GM18951 (cell line): ENCODE measurements around the gene AVEN.

Experiments
- POLR2A ChIP-seq: IDR thresholded peaks from 4 replicates; pipeline ENCODE4 v1.6.1; 2011; ENCODE audit warnings: mild to moderate bottlenecking; ENCODE audit not compliant: insufficient read length, insufficient read depth; ENCODE audit errors: extremely low read depth
- in situ Hi-C: fragments of 300-500 bp; cut with MboI; formaldehyde crosslinking; loops from one replicate; pipeline ENCODE4 v1.12.0; 2022; ENCODE audit warnings: low sequenced_read_pairs, mixed read lengths, inconsistent platforms; ENCODE audit not compliant: unreplicated experiment

Gene AVEN

DNA sequence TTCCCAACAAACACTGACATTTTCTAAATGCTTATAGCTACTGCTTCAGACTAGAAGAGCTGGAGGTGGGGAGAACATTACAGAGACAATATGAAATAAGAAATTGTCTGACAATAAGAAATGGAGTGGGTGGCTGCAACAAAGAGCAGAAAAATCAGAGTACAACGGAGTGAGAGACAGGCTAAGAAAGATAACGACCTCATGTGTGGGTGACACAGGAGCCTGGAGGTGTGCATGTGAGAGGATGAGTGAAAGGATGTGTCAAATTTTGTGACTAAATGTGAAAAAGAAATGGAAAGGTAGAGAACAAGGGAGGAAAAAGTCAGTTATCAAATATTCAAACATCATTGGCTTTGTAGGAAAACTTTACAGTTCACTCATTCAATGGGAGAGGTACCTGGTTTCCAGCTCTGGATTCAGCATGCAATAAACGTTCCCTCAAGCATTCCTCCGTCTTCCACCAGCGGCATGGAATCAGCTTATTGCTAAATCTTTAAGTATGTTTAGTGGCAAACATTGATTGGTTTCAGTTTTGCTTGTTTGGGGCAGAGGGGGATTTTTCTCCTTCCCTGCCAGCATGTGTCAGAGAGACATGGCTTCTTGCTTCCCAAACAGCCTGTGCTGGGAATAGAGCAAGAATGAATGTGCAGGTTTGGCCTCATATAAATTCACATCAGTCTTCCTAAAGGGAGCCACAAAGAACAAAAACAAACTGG, 174.5 kb downstream of the AVEN start:
- TF ChIP-seq POLR2A: no peak

DNA sequence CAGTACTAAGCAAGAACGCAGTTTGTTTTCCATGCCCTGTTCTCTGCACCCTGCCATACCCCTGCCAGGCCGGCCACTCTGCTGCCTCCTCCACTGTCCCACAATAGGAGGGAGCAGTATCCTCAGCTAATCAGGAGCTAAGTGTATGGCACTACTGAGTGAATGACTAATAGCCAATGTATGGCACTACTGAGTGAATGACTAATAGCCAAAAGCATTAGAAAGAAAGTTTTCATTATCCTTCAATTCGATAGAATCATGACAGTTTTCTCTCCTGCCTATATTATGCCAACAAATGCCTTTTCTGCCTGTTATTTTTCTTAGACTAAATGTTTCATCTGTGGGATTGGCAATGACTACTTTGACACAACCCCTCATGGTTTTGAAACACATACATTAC, 178.2 kb downstream of the AVEN start:
- in situ Hi-C loops: no loop called here
- no peak for TF ChIP-seq POLR2A

More for the DNA sequence above, 174.5 kb downstream of the AVEN start:
- in situ Hi-C loops: no loop called here

DNA sequence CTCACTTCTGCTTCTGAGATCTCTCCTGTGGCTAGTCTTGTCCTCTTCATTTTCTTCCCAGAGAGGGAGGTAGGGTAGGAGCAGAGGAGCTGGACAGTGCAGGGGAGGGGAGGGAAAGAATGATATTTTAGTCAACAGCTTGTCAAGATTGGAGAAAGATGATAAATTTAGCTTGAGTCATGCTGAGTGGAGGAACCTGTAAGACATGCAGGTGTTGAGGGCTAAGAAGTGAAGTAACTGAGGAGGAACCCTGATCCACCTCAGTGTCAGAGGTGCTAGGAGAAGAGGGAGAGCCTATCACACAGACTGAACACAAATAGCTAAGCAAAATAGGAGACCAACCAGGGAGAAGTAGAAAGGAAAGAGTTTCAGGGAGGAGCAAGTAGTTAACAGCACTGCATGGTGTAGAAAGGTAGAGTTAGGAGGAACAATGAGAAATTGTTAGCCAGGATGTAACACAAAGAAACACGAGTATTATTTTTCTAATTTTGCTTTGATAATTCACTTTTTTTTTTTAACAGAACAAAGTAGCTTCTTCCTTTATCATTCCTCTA, 178.9 kb downstream of the AVEN start:
- in situ Hi-C loops: no loop called here
- no peak for TF ChIP-seq POLR2A

DNA sequence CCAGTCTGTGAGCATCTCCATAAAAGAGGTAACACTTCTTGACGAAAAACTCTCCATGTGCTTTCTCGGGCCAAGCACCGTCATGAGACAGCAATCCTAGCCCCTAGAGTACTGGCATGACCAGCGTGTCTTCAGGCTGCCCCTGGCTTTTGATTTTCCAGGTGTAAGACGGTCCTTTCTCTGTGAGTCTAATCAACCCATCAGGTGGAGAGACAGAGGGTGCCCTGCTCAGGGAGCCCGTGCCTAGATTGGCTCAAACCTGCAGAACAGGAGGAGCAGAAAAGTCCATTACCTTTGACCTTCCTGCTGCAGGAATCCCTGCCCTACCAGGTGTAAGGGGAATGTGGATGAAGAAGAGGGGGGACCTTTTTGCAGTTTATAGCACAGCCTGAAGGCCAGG, 180.2 kb downstream of the AVEN start:
- no peak for TF ChIP-seq POLR2A
- in situ Hi-C loops: no loop called here

DNA sequence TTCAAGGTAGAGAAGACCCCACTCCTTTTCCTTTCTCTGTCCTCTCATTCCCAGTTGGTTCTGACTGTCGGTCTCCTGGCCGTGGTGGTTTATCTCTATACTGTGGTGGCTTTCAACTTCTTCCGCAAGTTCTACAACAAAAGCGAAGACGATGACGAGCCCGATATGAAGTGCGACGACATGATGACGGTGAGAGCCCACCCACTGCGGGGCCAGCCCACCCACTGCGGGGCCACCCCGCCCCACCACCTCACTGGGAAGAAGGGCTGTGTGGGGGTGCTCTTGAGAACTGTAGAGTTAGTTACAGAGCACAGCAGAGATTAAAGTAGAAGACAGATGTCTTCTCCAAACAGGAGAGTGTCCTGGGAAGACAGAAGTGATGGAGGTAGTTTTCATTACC, 181.3 kb downstream of the AVEN start:
- no peak for TF ChIP-seq POLR2A
- in situ Hi-C loops: no loop called here

DNA sequence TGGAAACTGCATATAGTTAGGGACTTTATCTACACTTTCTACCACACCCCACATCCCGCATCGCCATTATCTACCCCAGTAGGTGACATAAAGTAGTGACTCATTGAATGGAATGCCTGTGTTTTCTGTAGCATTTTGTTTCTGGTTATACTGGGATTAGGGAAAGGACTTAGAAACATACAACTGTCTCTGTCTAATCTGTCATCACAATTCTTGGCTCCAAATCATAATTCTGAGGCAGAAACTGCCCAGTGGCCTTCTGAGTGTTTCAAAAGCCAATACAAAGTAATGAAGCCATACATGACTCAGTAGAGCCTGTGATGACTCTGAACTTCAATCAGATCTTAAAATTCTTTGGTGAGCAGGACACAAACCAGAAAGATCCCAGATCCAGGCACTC, 186.4 kb downstream of the AVEN start:
- in situ Hi-C loops: no loop called here
- TF ChIP-seq POLR2A: no peak

DNA sequence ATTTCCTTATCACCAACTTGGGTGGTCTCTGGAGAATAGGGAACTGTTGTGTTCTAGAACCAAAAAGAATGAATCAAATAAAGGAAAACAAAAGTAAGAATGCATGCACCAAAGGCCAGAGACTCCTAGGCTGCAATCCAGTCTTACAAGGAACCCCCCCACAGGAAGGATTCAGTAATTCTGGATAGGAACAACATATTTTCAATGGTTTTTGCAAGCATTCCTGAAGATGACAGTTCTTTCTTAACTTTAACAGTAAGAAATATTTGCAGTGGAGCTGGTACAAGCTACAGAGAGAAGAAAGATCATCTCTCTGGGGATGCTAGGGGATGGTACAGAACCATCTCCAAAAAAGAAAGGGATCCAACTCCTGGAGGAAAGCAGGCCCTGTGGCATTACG, 186.9 kb downstream of the AVEN start:
- in situ Hi-C loops: no loop called here
- no peak for TF ChIP-seq POLR2A

DNA sequence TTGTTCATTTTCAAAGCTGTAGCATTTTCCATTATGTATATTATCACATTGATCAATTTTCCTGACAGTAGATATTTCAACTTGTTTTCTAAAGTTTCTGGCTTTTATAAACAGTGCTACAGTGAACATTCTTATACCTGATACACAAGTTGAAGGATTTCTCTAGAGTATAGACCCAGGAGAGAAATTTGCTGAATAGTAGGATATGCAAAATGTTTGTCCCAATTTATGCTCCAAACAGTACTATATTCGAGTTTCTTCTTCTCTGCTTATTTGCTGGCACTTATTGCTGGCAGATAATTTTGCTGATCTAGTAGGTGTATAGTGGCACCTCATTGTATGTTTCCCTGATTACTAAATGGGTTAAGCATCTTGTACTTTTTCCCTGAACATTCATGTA, 187.9 kb downstream of the AVEN start:
- TF ChIP-seq POLR2A: no peak
- in situ Hi-C loops: no loop called here

DNA sequence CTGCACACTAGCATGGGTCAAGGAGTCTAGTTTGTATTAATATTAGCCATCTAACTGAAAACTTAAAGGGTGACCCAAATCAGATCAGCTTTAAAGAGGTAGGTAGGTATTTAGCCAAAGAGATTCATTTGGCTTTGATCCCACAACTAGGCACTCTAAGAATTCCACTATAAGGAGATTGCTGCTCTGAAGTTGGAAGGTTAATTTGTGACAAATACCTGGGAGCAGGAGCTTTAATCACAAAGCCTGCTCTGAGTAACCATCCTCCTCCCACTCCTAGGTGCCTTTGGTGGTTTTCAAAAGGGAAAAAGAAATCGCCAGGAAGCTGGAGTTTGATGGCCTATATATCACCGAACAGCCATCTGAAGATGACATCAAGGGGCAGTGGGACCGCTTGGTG, 191.0 kb downstream of the AVEN start:
- in situ Hi-C loops: no loop called here
- TF ChIP-seq POLR2A: no peak

DNA sequence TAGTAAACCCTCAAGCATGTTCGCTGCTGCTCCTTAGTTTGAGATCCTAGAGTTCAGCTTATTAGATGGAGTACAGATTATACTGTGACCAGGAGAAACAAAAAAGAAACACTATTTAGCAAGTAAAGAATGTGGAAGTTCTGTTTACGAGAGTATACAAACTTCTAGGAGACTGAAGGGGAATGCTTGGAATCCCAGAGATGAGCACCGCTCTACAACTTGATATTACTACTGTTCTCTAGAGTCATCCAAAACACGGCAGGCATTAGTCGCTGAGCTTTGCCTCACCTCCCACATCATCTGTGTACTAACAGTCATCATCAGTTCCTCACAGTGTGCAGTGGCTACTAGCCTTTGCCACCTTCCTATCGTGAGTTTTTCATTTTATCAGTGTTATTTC, 192.1 kb downstream of the AVEN start:
- no peak for TF ChIP-seq POLR2A
- in situ Hi-C loops: no loop called here

DNA sequence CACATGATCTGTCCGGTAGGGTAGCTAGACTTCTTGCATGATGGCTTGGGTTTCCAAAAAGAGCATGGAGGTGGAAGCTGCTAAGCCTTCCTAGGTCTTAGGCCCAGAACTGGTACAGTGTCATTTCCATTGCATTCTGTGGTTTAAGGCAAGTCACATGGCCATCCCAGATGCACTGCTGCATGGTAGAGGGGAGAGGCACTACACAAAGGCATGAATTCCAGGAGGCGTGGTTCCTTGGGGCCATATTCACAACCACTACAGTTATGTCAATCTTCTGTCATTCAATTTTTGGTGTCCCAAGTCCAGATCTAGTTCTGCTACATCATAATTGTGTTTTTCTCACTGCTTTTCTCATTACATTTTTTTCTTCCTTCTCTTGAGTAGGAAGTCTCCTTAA, 192.9 kb downstream of the AVEN start:
- in situ Hi-C loops: no loop called here
- no peak for TF ChIP-seq POLR2A

DNA sequence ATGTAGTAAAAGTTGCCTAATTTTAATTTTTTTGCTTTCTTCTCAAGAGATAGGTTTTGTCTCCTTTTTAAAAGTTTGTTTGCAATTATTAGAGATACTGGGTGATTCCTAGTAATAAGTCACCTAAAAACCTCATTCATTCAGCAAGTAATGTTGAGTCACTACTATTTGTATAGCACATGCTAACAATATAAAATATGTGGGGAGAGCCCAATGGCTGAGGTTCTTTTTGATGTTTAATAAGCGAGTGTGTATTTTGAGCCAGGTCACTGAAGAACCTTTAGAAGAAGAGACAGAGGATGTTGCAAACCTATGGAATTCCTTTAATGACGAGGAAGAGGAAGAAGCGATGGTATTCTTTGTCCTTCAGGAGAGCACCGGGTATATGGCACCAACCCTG, 194.4 kb downstream of the AVEN start:
- TF ChIP-seq POLR2A: no peak
- in situ Hi-C loops: no loop called here

DNA sequence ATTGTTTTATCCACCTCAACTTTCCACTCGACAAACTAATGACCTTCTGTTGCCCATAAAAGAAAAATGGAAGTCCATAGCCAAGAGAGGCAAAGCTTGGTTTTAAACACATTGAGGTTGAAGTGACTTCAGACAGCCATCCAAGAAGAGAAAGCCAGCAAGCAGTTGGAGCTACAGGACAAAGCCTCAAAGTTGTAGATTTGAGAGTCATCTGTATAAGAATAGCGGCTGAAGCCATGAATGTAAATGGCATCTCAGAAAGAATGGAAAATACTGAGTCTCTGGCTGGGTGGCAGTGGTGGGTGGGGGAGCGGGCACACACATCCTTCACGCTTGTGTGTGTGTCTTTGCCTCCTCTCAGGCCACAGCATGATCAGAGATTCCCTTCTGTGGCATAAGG, 194.8 kb downstream of the AVEN start:
- in situ Hi-C loops: no loop called here
- TF ChIP-seq POLR2A: no peak

DNA sequence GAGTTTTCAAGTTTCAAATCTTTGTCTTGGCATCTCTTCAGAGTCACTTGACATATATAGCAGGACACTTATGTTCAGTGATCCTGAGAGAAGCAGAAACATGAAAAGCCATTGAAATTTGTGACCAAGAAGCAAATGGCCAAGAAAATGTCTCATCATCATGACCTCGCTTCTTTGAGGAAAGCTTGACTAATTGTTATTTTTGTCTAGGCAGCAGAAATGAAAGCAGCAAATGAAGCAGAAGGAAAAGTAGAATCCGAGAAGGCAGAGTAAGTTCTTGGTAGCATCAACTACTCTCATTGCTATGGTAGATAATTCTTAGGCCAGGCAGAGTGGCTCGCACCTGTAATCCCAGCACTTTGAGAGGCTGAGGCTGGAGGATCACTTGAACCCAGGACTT, 198.4 kb downstream of the AVEN start:
- no peak for TF ChIP-seq POLR2A
- in situ Hi-C loops: no loop called here
